OCI-LY1 (cell line): ENCODE measurements around the gene CPD.

ENCODE experiments used
- EZH2 ChIP-seq: fragments of 200-600 bp; sonication (generic), shearing (Covaris generic); IDR thresholded peaks from 2 replicates; pipeline ENCODE4 v1.8.0; 2017; ENCODE audit warnings: borderline replicate concordance, mixed run types, mild to moderate bottlenecking, antibody characterized with exemption, low read length, moderate library complexity, mixed read lengths
- TF ChIP-seq, protein P1 (sequence below): fragments of 200-600 bp; sonication (generic), shearing (Covaris generic); IDR thresholded peaks from 2 replicates; pipeline ENCODE4 v1.5.1; 2017; ENCODE audit warnings: mild to moderate bottlenecking, antibody characterized with exemption, low read length, moderate library complexity, mixed read lengths

DNA sequence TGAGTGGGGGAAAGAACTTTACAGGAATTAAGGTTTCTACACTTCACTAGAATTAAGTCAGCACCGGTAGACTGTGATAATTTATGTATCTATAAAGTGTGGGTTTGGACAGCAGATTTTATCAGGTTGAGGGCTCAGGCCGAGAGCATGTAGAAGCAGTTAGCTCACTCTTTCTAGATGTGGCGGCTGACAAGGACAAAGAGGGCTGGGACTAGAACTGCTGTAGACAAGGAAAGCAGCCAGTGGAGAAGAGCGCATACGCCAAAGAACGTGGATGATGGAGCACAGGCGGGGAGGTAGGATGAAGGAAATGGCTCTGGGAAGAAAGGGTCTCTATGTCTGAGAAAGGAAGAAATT, 98.0 kb downstream of the CPD start:
- TF ChIP-seq, protein P1, sequence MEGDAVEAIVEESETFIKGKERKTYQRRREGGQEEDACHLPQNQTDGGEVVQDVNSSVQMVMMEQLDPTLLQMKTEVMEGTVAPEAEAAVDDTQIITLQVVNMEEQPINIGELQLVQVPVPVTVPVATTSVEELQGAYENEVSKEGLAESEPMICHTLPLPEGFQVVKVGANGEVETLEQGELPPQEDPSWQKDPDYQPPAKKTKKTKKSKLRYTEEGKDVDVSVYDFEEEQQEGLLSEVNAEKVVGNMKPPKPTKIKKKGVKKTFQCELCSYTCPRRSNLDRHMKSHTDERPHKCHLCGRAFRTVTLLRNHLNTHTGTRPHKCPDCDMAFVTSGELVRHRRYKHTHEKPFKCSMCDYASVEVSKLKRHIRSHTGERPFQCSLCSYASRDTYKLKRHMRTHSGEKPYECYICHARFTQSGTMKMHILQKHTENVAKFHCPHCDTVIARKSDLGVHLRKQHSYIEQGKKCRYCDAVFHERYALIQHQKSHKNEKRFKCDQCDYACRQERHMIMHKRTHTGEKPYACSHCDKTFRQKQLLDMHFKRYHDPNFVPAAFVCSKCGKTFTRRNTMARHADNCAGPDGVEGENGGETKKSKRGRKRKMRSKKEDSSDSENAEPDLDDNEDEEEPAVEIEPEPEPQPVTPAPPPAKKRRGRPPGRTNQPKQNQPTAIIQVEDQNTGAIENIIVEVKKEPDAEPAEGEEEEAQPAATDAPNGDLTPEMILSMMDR, result no peak
- TF ChIP-seq EZH2, result no peak
